Stimulated activated CD4-positive, alpha-beta T cell treated with anti-CD3 and anti-CD28 coated beads, Interleukin-2, amount 100 ng/mL, for 48 hours (primary cell): Measurements from ENCODE around the gene GNAI3.
A peak's percentile ranks its signal among the peaks of the same experiment; 100 is the strongest.

Experiments
- DNase-seq, 2 donors: peaks; one replicate each; pipeline ENCODE4 v3.0.0-alpha.2; 2020

Gene GNAI3

GRCh38 chr1:109625176-109625575 is 76.8 kb downstream of the GNAI3 start:
- no peak for DNase-seq

DNA sequence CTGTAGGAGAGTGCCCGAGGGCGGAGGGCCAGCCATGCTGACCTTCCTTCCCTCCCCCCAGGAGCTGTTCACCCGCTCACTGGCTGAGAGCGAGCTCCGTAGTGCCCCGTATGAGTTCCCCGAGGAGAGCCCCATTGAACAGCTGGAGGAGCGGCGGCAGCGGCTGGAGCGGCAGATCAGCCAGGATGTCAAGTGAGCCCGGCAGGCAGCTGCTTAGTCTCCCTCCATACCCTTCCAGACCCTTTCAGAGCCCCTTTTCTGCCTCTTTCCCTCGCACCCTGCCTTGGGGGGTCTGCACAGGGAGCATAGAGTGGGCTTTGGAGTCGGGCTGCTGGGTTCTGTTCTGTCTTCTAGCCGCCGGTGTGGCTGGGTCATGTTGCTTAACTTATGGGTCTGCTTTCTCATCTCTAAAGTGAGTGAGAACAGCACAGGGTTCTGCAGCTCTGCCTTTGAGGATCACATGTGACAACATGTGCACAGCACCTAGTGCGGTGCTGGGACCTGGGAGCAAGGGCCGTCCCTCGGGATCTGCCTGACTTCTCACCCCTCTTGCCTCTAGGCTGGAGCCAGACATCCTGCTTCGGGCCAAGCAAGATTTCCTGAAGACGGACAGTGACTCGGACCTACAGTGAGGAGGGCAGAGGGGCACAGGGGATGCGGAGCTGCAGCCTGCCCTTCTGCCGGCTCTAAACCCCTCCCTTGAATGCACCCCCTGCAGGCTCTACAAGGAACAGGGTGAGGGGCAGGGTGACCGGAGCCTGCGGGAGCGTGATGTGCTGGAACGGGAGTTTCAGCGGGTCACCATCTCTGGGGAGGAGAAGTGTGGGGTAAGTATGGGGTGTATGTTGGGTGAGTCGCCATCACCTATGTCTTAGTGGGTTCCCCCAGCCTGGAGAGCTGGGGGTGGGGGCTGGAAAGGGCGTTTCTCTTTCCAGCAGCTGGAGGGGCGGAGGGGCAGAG is 77.5 kb downstream of the GNAI3 start:
- no peak for DNase-seq

DNA sequence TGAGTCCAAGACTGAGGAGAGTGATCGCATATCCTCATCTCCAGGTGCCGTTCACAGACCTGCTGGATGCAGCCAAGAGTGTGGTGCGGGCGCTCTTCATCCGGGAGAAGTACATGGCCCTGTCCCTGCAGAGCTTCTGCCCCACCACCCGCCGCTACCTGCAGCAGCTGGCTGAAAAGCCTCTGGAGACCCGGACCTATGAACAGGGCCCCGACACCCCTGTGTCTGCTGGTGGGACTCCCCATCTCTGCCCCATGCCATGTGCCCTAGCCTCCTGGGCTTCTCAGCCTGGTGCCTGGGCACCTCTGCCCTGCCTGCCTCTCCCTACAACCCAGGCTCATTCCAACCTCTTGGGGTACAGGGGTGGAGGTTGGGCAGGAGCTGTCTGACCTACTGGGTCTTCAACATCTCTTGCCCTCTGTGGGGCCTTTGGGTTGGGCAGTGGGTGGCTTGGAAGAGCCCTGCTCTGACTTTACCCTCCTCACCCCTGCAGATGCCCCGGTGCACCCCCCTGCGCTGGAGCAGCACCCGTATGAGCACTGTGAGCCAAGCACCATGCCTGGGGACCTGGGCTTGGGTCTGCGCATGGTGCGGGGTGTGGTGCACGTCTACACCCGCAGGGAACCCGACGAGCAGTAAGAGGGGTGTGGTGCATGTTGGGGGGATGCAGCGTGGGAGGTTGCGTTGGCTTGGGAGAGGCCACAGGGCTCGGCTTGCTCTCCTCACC is 78.4 kb downstream of the GNAI3 start:
- no peak for DNase-seq

DNA sequence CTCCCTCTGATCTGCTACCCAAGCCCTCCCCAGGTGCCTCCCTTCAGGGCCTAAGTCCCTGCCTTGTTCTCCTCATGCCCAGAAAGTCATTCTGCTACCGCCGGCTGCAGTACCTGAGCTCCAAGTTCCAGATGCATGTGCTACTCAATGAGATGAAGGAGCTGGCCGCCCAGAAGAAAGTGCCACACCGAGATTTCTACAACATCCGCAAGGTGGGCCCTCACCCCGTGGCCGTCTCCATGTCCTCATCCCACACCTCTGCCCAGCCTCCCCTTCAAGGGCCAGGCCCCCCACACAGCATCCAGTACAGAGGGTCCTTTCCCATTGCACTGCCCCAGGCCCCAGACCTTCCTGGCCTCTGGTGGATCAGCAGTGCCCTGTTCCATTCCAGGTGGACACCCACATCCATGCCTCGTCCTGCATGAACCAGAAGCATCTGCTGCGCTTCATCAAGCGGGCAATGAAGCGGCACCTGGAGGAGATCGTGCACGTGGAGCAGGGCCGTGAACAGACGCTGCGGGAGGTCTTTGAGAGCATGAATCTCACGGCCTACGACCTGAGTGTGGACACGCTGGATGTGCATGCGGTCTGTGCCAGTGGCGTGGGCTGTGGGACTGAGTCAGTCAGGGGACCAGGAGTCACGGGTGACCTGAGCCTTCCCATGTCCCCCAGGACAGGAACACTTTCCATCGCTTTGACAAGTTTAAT is 79.4 kb downstream of the GNAI3 start:
- no peak for DNase-seq

DNA sequence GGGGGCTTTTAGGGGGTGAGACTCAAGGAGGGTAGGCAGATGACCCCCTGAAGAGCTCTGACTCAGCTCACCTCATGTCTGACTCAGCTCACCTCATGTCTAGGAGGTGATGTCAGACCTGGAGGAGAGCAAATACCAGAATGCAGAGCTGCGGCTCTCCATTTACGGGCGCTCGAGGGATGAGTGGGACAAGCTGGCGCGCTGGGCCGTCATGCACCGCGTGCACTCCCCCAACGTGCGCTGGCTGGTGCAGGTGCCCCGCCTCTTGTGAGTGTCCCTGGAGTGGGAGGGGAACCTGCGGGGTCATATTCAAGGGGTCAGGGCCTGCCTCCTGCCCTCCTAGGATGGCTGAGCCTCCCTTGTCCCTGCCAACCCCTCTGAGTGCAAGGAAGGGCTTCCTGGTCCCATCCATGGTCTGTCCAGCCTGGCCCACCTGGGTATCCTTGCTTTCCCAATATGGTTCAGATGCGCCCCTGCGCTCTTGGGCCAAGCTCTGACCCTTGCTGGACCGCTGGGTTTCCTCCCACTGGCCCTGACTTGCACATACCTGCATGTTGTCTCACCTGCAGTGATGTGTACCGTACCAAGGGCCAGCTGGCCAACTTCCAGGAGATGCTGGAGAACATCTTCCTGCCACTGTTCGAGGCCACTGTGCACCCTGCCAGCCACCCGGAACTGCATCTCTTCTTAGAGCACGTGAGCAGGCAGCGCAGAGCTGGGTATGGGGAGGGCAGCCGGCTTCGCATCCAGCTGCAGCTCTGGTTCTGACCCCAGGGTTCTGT is 80.3 kb downstream of the GNAI3 start:
- DNase-seq = no peak

DNA sequence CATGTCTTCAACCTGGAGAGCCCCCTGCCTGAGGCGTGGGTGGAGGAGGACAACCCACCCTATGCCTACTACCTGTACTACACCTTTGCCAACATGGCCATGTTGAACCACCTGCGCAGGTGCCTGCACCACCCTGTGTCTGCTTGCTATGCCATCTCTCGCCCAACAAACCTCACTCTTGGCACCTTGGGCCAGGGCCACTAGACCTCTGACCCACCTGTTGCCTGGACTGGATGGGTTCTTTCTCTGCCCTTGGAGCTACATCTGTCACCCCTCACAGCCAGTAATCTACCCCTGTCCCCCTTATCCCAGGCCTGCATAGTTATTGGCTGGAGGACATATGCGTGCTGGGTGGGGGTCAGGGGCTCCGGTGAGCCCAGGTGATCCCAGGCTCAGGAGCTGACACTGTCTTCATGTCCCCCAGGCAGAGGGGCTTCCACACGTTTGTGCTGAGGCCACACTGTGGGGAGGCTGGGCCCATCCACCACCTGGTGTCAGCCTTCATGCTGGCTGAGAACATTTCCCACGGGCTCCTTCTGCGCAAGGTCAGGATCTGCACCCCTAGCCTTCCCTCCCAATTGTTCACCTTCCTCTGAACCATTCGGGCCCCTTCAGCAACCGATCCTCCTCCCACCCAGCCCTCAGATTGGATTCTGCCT is 81.1 kb downstream of the GNAI3 start:
- DNase-seq = no peak

- DNase-seq = peak in 1 of 2 donors; percentile 37
Observed at GRCh38 chr1:109630081-109630897, 81.9 kb downstream of the GNAI3 start.

GRCh38 chr1:109630898-109631512 is 82.6 kb downstream of the GNAI3 start:
- DNase-seq = no peak

DNA sequence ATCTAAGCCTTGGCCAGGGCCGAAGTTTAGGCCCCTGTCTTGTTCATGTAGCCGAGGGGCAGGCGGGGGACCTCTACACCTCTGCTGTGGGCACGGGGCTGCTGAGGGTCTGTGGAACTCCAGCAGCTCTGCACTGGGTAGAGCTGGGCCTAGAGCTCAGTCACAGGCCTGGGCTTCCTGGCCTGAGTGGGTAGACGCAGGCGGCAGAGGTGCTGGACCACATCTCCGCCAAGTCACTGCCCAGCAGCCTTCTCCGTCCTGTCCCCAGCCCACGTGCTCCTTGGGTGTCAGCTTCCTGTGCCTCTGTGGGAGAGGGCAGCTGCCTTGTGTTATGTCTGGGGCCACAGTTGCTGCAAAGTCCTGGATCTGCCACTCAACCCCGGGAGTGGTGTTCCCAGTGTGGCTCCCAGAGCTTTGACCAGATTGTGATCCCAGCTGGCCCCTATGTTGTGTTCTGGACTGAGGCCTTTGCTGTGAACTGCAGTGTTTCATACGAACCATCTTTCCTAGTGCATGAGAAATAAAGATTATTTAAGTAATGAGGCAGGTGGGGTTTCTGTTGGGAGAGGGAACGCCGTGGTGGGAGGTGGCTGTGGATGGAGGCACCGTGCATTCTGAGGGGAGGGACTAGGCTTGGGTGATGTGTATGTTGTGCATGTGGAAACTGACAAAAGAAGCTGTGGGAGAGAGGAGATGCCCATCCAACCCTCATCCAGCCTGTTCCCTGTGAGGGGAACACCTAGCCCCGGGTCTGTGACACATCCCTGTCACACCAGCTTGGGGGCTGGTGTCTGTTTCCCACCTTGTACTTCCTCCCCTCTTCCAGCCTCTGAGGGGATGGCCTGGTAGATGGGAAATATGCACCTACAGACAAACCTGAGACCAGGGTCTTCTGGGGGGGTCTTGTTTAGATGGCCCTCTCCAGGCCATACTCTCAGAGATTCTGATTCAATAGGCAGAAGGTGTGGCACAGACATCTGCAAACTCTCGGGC is 83.4 kb downstream of the GNAI3 start:
- DNase-seq = no peak

DNA sequence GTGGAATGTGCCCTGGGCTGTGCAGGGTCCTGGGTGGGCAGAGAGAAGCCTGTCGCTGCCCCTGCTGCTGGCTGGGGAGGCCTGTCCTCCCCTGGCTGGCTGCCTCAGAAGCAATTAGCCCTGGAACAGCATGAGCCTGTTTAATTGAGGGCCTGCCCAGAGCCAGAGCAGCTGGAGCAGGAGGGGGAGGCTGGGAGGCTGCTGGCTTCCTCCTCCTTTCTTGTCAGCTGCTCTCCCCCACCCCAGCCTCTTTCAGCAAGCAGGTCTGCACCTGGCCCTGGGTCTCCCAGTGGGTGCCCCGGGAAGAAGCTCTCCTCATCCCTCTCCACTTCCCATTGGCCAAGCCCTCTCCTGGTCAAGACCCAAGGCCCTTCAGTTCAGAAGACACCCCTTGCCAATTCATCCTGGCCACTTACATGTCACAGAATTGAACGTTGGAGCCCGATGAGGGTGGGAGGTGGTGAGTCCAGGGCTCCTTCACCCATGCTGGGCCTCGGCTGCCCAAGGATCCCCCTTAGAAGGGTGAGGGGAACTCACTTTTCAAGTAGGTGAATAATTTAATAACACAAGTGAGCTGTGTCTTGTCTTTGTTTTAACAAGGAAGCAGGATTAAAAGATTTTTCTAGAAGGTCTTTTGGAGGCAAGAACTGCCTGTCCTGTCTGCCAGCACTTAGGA is 84.4 kb downstream of the GNAI3 start:
- no peak for DNase-seq

DNA sequence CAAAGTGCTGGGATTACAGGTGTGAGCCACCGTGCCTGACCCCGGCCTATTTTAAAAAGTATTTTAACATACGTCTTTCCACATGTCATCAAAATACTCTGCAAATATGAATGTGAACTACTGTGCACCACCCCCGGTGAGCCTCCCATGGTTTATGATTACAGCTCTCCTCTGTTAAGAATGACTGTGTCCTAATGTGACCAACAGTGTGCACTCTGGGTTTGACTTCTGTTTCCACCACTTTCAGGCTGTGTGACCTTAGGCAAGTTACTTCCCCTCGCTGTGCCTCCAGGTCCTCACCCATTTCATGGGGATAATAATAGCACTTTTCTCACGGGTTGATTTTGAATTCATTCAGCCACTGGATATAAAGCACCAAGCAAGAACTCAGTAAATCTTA is 85.9 kb downstream of the GNAI3 start:
- DNase-seq = no peak

DNA sequence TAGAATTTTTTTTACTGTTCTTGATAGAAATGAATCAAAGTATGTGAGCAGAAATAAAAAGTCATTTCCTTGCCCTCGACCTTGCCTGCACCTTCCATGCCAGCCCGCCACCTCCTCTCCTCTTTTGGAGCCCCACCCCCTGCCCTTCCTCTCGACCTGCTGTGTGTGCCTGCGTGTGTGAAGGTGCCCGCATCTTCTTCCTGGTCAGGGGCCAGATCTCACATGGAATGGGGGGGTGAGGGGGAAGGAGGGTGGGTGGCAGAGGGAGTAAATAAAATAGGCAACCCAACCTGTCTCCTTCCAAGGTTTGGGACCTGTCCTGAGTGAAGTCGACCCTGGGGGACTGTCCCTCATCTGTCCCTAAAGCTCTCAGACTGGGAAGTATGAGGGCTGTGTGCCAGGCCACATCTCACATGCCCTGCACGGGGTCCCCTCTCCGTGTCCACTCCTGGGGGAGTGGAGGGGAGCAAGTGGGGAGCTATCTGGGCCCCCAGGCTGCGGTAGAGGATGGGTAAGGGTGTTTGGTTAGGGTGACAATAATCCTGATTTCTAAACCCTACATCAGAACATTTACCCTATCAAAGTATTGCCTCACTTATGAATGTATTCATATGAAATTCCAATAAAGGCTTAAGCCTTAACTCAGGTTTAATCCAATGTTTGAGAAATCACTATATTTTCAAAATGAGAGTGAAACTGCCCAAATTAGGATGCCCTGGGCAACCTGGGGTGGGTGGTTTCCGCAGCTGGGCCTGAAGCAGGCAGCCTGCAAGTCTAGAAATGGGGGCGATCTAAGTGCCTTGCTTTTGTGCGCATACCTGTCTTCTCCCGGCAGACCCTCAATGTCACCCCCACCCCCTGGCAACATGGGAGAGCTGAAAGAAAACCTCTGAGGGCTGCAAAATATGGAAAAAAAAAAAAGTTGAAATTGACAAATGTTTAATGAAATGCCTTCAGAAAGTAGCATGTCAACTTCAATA is 86.6 kb downstream of the GNAI3 start:
- DNase-seq = no peak

DNA sequence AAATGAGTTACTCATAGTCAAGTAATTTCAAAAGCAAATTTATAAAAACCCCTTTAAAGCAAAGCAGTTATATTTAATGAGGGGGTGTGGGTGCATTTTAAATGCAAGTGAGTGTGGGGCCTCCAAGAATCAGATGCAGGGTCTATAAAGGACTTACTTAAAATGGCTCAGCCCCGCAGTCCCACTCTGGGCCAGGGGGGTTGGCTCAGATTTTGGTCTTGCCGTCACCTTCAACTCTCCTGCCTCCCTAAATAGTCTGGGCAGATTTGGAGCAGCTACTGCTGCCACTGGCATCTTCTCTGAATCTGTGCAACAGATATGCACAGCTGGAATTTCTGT is 87.4 kb downstream of the GNAI3 start:
- DNase-seq = no peak

GRCh38 chr1:109636201-109636952 is 88.0 kb downstream of the GNAI3 start:
- DNase-seq = no peak

- no peak for DNase-seq
Observed at GRCh38 chr1:109637446-109637845, 89.0 kb downstream of the GNAI3 start.

DNA sequence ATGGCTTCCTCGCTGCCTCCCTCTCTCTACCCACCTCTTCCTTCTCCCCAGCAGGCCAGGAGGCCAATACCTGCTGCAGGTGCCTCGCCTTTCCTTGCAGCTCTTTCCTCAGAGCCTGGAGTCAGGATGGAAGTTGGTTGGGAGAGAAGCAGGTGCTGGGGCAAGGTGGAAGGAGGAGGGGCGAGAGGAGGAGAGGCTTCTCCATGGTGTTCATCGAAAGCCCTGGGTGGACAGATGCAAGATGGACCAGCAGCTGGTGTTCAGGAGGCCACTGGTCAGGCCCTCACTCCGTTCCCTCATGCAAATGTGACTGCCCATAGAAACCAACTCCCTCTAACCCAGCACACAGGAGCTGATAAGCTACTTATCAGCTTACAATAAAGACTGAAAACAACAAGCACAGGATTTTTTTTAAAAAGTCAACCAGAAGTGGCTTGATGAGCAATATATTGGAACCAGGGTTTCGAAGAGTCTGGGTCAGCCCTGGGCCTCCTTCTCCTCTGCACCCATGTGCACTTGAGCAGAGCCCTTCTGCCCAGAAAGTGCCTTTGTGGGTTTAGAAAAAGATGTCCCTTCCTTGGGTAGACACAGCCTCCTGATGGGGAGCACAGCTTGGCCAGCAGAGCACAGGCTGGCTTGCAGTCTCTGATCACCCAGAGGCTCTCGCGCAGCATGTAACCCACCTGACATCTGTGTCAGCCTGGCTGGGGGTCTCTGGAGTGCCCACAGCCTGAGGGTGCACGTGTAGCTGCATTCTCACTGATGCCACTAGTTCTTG is 90.8 kb downstream of the GNAI3 start:
- DNase-seq = no peak
